ENCODE measurements around the gene ABHD2.
"Not testable (repeated sequence)": the region's sequence is repeated elsewhere in the genome, so short reads cannot be mapped to it uniquely, and the experiment has no call there.

ABHD2 gene

GRCh38 chr15:89141159-89141558 lies 52.9 kb downstream of the ABHD2 start:
- not testable (repeated sequence) for DNase-seq

DNA sequence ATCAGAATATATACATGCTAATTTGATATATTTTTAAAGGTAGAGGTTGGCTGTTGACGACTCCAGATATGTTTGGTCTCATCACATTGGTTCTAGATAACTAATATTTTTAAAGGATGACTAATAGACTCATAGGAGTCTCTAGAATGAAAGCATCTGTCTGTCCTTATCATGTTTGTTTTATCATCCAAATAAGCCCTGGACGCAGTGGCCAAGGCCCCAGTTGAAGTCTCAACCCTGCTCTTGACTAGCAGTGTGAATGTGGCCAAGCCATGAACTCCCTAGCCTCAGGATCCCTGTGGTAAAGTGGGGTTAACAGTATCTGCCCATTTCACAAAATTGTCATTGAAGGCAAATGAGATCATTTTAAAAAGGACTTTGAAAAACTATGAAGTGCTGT lies 53.6 kb downstream of the ABHD2 start:
- no peak for DNase-seq

GRCh38 chr15:89142423-89142822 lies 54.2 kb downstream of the ABHD2 start:
- no peak for DNase-seq

- DNase-seq: no peak
Measured at GRCh38 chr15:89143503-89144162, 55.4 kb downstream of the ABHD2 start.

DNA sequence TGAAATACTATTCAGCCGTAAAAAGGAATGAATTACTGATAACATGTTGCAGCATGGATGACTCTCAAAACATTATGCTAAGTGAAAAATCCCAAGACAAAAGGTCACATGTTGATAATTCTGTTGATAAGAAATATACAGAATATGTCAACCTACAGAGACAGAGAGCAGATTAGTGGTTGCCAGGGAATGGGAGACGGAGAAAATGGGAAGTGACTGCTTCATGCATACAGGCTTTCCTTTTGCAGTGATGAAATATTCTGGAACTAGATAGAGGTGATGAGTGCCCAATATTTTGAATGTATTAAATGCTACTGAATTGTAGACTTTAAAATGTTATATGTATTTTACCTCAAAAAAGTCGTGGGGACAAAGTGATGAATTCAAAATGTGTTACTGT lies 56.2 kb downstream of the ABHD2 start:
- no peak for DNase-seq

DNA sequence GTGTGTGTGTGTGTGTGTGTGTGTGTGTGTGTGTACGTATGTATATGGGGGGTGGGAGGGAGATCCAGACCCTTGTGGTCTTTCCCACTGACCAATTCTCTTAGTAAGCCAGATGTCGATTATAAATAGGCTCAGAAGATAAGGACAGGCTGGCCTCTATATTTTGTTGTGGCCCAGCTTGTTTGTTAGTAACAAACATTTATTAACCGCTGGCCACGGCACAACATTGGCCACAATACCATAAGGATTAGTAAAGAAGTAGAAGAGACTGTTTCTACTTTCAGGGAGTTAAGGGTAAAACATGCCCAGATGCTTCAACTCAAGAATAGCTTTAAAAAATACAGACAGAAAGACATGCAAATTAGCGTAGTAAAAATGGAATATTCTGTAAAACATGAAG lies 58.1 kb downstream of the ABHD2 start:
- DNase-seq: no peak

DNA sequence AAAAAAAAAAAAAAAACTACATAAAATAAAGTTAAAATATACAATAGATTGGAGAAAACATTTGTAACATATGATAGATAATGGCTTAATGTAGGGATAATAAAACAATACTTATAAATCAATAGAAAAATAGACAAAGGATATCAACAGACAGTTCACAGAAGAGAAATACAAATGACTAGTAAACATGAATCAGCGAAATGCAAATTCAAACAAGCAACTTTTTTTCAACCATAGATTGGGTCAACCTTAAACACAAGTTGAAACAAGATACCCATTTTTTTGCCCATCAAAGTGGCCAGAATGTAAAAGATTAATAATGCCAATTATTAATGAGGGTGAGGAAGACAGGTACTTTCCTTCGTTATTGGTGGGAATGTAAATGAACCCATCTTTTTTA lies 59.9 kb downstream of the ABHD2 start:
- DNase-seq: no peak

- no peak for DNase-seq
Measured at GRCh38 chr15:89149501-89150101, 61.3 kb downstream of the ABHD2 start.

- DNase-seq: no peak
Measured at GRCh38 chr15:89150287-89150686, 62.0 kb downstream of the ABHD2 start.

DNA sequence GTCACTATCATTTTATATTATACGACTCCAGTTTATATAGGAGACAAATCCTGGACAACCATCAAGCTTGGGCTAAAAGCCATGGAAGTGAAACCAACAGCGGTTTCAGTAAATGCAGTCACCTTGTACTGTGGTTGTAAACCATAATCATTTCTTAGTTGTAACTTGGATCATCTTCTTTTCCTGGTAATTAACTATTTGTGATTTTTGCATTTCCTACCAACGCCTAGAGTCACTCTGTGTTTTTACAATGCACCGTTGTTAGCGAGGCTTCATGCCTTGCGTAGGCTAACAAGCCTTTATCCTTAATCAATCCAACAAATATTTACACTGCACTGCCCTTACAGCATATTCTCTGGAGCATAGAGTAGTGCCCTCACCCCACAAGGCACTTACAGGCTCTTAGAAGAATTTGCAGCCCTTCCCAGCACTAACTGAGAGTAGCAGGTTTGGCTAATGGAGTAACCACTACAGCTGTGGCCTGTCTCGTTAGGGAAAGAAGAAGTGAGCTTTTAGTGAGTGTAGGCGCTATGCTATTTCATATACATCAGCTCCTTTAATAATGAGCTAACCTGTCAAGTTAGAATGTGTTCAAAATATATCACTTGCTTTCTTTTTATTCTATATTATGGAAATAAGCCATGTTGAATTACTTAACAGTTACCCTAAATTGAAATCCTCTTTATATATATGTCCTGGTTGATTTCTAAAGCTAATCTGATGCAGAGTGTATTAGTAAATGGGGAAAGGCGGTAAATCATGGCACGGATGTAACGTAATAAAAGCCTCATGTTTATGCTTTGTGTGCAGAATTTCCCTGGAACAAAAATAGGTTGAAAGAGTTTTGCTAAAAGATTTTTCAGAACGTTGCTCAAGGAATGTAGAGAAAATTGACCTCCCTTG lies 62.8 kb downstream of the ABHD2 start:
- peak; percentile 17 to 26 for DNase-seq

DNA sequence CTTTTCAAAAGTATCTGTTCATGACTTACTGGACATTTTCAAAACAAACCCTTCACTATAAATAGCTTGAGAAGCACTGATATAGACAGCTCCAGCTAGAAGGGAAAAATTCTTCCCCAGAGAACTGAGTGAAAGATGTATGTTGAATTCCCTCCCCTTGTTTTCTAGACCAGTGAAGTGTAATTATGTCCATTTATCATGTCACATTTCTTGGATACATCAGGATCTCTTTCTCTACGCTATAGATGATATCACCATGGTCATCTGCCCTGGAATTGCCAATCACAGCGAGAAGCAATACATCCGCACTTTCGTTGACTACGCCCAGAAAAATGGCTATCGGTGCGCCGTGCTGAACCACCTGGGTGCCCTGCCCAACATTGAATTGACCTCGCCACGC lies 66.9 kb downstream of the ABHD2 start:
- DNase-seq: no peak

GRCh38 chr15:89155656-89156055 lies 67.4 kb downstream of the ABHD2 start:
- DNase-seq: no peak

DNA sequence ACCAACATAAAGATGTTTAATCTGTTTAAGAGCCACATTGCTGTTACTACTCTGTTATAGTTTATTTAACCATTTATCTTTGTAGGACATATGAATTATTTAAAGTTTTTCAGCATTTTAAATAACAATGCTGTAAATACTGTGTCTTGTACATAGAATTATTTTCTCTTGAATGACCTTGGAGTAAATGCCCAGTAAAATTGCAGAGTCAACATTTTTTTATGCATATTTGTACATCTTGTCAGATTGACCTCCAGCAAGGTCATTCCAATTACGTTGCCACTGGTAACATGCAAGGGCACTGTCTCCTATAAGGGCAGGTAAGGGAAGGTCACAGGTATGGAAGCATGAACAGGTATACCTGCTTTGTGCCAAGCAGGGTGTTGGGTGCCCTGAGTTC lies 68.8 kb downstream of the ABHD2 start:
- no peak for DNase-seq

GRCh38 chr15:89157918-89158564 lies 69.8 kb downstream of the ABHD2 start:
- DNase-seq: no peak

DNA sequence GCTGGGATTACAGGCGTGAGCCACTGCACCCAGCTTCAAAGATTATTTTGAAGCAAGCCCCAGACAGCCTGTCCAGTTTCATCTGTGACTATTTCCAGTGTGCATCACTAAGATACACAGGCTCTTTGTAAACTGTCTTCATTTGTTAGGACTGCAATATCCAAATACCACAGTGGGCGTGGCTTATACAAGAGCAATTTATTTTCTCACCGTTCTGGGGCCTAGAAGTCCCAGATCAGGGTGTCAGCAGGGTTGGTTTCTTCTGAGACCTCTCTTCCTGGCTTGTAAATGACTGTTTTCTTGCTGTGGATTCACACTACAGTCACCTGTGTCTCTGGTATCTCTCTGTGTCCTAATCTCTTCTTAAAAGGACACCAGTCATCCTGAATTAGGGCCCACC lies 73.4 kb downstream of the ABHD2 start:
- DNase-seq: no peak

GRCh38 chr15:89163271-89164055 lies 75.2 kb downstream of the ABHD2 start:
- peak; percentile 51 to 62 for DNase-seq

- DNase-seq: no peak
Measured at GRCh38 chr15:89164712-89165211, 76.5 kb downstream of the ABHD2 start.

- DNase-seq: no peak
Measured at GRCh38 chr15:89165677-89166076, 77.4 kb downstream of the ABHD2 start.

DNA sequence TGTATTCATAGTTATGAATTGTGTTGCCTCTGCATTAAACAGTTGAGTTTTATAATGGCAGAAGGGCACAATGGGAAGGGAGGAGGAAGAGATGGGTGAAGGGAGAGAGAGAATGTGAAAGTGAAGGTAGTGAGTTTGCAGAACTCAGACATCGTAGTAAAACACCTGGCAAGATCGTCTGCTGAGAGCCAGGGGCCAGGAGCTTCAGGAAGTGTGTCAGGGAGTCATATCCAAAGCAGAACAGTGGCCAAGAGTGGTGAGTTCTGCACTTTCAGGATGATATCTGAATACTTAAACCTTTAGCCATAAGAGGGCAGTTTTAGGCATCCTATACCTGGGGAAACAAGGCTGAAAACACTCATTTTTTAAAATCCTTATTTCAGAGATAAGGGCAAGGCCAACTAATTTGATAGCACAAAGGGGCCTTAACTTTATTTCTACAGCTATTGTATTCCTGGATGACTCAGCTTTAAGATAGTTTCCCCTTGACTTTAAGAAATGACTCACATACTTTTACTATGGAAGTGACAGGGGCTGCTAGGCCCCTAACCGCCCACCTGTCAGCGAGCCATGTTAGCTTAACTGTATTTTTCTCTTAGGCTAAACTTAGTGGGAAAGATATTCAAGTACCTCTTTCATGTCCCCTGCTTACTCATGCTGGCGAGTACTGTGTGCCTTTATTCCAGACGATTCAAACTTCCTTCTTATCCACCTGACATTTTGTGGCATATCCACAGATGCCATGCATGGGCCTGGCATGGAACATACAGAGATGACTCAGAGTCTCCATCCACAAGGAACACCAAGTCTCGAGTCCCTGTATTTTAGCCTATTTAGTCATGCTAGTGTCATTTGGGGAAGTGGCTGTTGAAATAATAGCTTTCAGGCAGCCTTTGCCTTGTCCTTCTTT lies 79.3 kb downstream of the ABHD2 start:
- no peak for DNase-seq

- DNase-seq: peak; percentile 8 to 51
Measured at GRCh38 chr15:89168316-89168833, 80.1 kb downstream of the ABHD2 start.

- no peak for DNase-seq
Measured at GRCh38 chr15:89170364-89170763, 82.1 kb downstream of the ABHD2 start.

Measured in NCI-H524 (cell line).